HCT116 (cell line): ENCODE measurements around the gene RPLP2. TPM values are rescaled to one million over a fixed set of nuclear protein-coding genes. Genes with fewer than 3 reads are reported as not detected.
A peak's percentile ranks its signal among the peaks of the same experiment; 100 is the strongest.

Experiments
- ATAC-seq: fragments of 200-7000 bp; cut with Tn5 transposase; 2 replicates; pipeline ENCODE4 v1.9.1; 2020; ENCODE audit warnings: mild to moderate bottlenecking, moderate library complexity
- BruUV-seq: library from RNA; stranded (reverse); fragments of 400-500 nt; replicated peaks from 2 replicates; lab custom pipeline; 2021; lab: Mats Ljungman, UMichigan
- CTCF ChIA-PET: fragments of 300-600 bp; sonication (Branson Sonifier 250); formaldehyde crosslinking; loops from one replicate; lab custom pipeline; 2021; ENCODE audit warnings: antibody characterized with exemption; lab: Charles Lee
- POLR2A ChIA-PET: fragments of 300-600, 350-600 bp; sonication (Branson Sonifier 250); formaldehyde crosslinking; loops from one replicate; lab custom pipeline; 2021; ENCODE audit warnings: antibody characterized with exemption; lab: Charles Lee
- RAD21 ChIA-PET, 2 experiments: fragments of 300-600 bp; sonication (Branson Sonifier 250); formaldehyde crosslinking; loops; one replicate each; lab custom pipeline; 2023; ENCODE audit warnings: low total read pairs in 2 of 2; ENCODE audit not compliant: uncharacterized antibody in 2 of 2, unreplicated experiment in 2 of 2, low non-redundant PET in 1 of 2; lab: Charles Lee
- DNase-seq: peaks from one replicate; pipeline ENCODE4 v3.0.0-alpha.2; 2010; ENCODE audit warnings: low read depth, low spot score
- H2AFZ ChIP-seq: fragments of 200-600 bp; shearing (Covaris generic), sonication (generic); 2 replicates; pipeline ENCODE4 v1.6.1; 2017; ENCODE audit warnings: low read depth, mixed run types, mixed read lengths, antibody characterized with exemption, low read length; ENCODE audit not compliant: poor library complexity, severe bottlenecking
- H3K27ac ChIP-seq: 2 replicates; pipeline ENCODE4 v1.5.1; 2012; ENCODE audit warnings: low read depth, low read length
- H3K27me3 ChIP-seq: fragments of 200-600 bp; sonication (generic); 2 replicates; pipeline ENCODE4 v1.6.1; 2016; ENCODE audit warnings: mixed run types, low read length, mixed read lengths; ENCODE audit not compliant: insufficient read depth
- H3K36me3 ChIP-seq, 2 experiments: fragments of 200-500 bp in 1 of 2; fragments of 200-600 bp in 1 of 2; sonication (Bioruptor generic) in 1 of 2; sonication (generic) in 1 of 2; 2 replicates each; pipeline versions ENCODE4 v1.5.1 to v1.6.1; 2014 to 2016; ENCODE audit warnings: low read length in 2 of 2, inconsistent platforms in 1 of 2, mixed read lengths in 1 of 2, mixed run types in 1 of 2; ENCODE audit not compliant: insufficient read depth in 2 of 2, control insufficient read depth in 1 of 2
- H3K4me1 ChIP-seq, 2 experiments: fragments of 200-600 bp in 1 of 2; sonication (generic) in 1 of 2; 2 replicates each; pipeline versions ENCODE4 v1.5.1 to v1.6.1; 2012 to 2017; ENCODE audit warnings: low read length in 2 of 2, inconsistent platforms in 1 of 2, mild to moderate bottlenecking in 1 of 2, mixed read lengths in 1 of 2, mixed run types in 1 of 2, moderate library complexity in 1 of 2; ENCODE audit not compliant: insufficient read depth in 2 of 2, control insufficient read depth in 1 of 2
- H3K4me2 ChIP-seq: fragments of 200-600 bp; sonication (generic); 2 replicates; pipeline ENCODE4 v1.6.1; 2017; ENCODE audit warnings: mixed run types, low read length, mixed read lengths
- H3K4me3 ChIP-seq, 2 experiments: fragments of 200-600 bp in 1 of 2; sonication (generic) in 1 of 2; replicated peaks in 1 of 2; 2 replicates each; pipeline ENCODE4 v1.5.1; 2011 to 2016; ENCODE audit warnings: low read length in 2 of 2, control low read depth in 1 of 2, low read depth in 1 of 2, mild to moderate bottlenecking in 1 of 2, mixed read lengths in 1 of 2, mixed run types in 1 of 2
- H3K79me2 ChIP-seq: fragments of 200-600 bp; sonication (generic); 2 replicates; pipeline ENCODE4 v1.6.1; 2017; ENCODE audit warnings: mild to moderate bottlenecking, mixed run types, low read length, moderate library complexity, mixed read lengths; ENCODE audit not compliant: insufficient read depth
- H3K9ac ChIP-seq: fragments of 200-600 bp; sonication (generic); 2 replicates; pipeline ENCODE4 v1.6.1; 2016; ENCODE audit warnings: low read length, mixed read lengths
- H3K9me2 ChIP-seq: fragments of 200-600 bp; sonication (generic), shearing (Covaris generic); 2 replicates; pipeline ENCODE4 v1.6.1; 2017; ENCODE audit warnings: mixed run types, mild to moderate bottlenecking, moderate library complexity; ENCODE audit not compliant: insufficient read depth
- H3K9me3 ChIP-seq, 2 experiments: fragments of 200-500 bp in 1 of 2; fragments of 200-600 bp in 1 of 2; sonication (Bioruptor generic) in 1 of 2; sonication (generic) in 1 of 2; 2 replicates each; pipeline ENCODE4 v1.6.1; 2014 to 2017; ENCODE audit warnings: low read length in 2 of 2, mixed read lengths in 2 of 2, inconsistent platforms in 1 of 2, low read depth in 1 of 2, mild to moderate bottlenecking in 1 of 2, mixed run types in 1 of 2, moderate library complexity in 1 of 2; ENCODE audit not compliant: control insufficient read depth in 1 of 2, insufficient read depth in 1 of 2
- H4K20me1 ChIP-seq: fragments of 200-600 bp; sonication (generic), shearing (Covaris generic); 2 replicates; pipeline ENCODE4 v1.6.1; 2017; ENCODE audit warnings: mixed run types, mild to moderate bottlenecking, moderate library complexity; ENCODE audit not compliant: insufficient read depth
- ATF3 ChIP-seq: IDR thresholded peaks from 2 replicates; pipeline ENCODE4 v1.6.1; 2012
- CEBPB ChIP-seq: IDR thresholded peaks from 2 replicates; pipeline ENCODE4 v1.6.1; 2012; ENCODE audit warnings: low read depth
- ELF1 ChIP-seq: IDR thresholded peaks from 2 replicates; pipeline ENCODE4 v1.6.1; 2012; ENCODE audit warnings: low read depth, borderline replicate concordance
- EZH2phosphoT487 ChIP-seq: fragments of 200-600 bp; IDR thresholded peaks from 2 replicates; pipeline ENCODE4 v1.6.1; 2018; ENCODE audit warnings: antibody characterized with exemption, borderline replicate concordance
- MAX ChIP-seq: IDR thresholded peaks from 2 replicates; pipeline ENCODE4 v1.6.1; 2012
- POLR2AphosphoS5 ChIP-seq: IDR thresholded peaks from 2 replicates; pipeline ENCODE4 v1.6.1; 2011; ENCODE audit warnings: mild to moderate bottlenecking, low read depth, low read length, moderate library complexity
- REST ChIP-seq: IDR thresholded peaks from 2 replicates; pipeline ENCODE4 v1.6.1; 2012; ENCODE audit warnings: low read depth
- SRF ChIP-seq: IDR thresholded peaks from 2 replicates; pipeline ENCODE4 v1.6.1; 2012; ENCODE audit warnings: low read depth
- TCF7L2 ChIP-seq: IDR thresholded peaks from 2 replicates; pipeline ENCODE4 v1.7.0; 2011; ENCODE audit warnings: borderline replicate concordance, inconsistent platforms; ENCODE audit not compliant: insufficient read depth, insufficient read length; ENCODE audit errors: extremely low read depth
- ZFX ChIP-seq: fragments of 450-650 bp; IDR thresholded peaks from 2 replicates; pipeline ENCODE4 v1.6.1; 2017
- intact Hi-C: fragments of 100-400 bp; cut with micrococcal nuclease; formaldehyde crosslinking; loops from 2 replicates; pipeline ENCODE4 v1.10.0; 2022
- total RNA-seq: library from RNA; stranded (reverse); gene quantifications from one replicate; pipeline ENCODE4 v1.2.1, GENCODE V29; 2021; ENCODE audit not compliant: unreplicated experiment

The RPLP2 gene
- total RNA-seq, 1 experiment from 2014 or later: 3,615 TPM

- H4K20me1 ChIP-seq: peaks cover 17% of the 10 kb centered on the region; the same call in 1 of the 2 replicates
- ChIA-PET RAD21 (no interaction called here), CTCF (no interaction called here), POLR2A (interaction anchor here (1.8 kb wide), 1 partner anchor 7 kb away, joined by 9 read pairs; the partner anchor contains the start of gene PNPLA2)
- H3K27ac ChIP-seq: peak overlapping the region; percentile 93
- no peak for DNase-seq
- H3K4me1 ChIP-seq: peaks cover 17 to 55% of the 10 kb centered on the region in 2 experiments
- TF ChIP-seq CEBPB (no peak), ZFX (no peak), POLR2AphosphoS5 (no peak), TCF7L2 (no peak), SRF (no peak), REST (no peak), MAX (no peak), ATF3 (no peak), ELF1 (no peak), EZH2phosphoT487 (no peak)
- no peak for ATAC-seq
- H3K9me3 ChIP-seq: no peaks in the 10 kb centered on the region
- H3K4me3 ChIP-seq: no peak overlapping the region; a peak in 1 of 4 replicates
- peaks cover 21 to 38% of the 10 kb centered on the region in 2 experiments for H3K36me3 ChIP-seq
- no TSS peak for BruUV-seq
- H3K4me2 ChIP-seq: peak overlapping the region; percentile 88
- intact Hi-C loops: no loop called here
- H3K9ac ChIP-seq: peak overlapping the region; percentile 100; the same call in 1 of the 2 replicates
- H3K79me2 ChIP-seq: peaks cover 52% of the 10 kb centered on the region
- H3K27me3 ChIP-seq: no peaks in the 10 kb centered on the region
- no peaks in the 10 kb centered on the region for H3K9me2 ChIP-seq
- H2AFZ ChIP-seq: no peak overlapping the region
Observed at GRCh38 chr11:812390-812789, 2.6 kb downstream of the RPLP2 start.
